Islet of Langerhans (tissue), 1 donor: ENCODE measurements around the gene ARFRP1.

Source experiments
- FAIRE-seq: peaks from one replicate; lab custom pipeline; 2011; peaks lifted over from hg19 to GRCh38; lab: Jason Lieb, UNC

ARFRP1 gene

DNA sequence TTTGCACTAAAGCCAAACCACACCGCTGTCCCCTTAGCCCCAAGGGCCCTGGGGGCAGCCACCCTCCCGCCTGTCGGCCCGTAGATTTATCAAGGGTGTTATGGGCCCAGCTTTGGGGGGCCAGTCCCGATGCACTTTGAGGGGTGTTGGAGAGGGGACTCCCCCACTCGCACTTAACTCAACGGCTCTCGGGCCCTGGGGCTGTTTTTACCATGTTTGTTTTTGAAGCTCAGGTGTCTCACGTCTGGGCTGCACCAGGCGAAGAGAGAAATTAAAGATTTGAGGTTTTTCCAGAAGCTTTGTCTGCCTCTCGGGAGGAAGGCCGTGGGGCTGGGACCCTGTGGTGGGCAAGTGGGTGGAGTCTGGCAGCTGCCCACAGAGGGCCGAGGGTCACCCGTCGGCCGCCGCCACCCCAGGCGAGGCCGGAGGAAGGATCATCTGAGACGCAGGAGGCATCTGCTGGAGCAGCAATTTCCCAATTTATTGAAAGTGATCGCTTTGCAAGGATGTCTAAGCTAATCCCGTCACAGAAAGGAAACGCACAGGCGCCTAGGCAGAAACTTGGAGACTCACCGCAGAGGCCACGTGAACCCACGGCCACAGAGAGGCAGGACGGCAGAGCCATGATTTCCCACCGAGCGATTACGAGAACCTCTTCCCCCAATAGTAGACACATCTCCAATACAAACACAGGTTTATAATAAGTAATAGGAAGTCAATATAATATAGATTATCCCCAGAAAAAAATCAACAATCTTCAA, 35.6 kb upstream of the ARFRP1 start:
- FAIRE-seq: no peak

DNA sequence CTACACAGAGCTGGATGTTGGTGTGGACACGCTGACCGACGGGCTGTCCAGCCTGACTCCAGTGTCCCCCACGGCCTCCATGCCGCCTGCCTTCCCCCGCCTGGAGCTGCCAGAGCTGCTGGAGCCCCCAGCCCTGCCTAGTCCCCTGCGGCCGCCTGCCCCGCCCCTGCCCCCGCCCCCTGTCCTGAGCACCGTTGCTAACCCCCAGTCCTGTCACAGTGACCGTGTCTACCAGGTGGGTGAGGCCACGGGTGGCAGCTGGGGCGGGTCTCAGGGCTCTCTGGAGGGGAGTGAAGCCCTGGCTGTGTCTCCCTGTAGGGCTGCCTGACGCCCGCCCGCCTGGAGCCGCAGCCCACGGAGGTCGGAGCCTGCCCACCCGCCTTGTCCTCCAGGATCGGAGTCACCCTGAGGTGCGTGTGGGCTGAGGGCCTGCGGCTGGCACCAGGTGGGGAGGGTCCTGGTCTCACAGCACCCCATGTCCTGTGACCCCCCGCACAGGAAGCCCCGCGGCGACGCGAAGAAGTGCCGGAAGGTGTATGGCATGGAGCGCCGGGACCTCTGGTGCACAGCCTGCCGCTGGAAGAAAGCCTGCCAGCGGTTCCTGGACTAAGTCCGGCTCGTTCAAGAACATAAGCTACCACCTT, 34.7 kb upstream of the ARFRP1 start:
- no peak for FAIRE-seq

DNA sequence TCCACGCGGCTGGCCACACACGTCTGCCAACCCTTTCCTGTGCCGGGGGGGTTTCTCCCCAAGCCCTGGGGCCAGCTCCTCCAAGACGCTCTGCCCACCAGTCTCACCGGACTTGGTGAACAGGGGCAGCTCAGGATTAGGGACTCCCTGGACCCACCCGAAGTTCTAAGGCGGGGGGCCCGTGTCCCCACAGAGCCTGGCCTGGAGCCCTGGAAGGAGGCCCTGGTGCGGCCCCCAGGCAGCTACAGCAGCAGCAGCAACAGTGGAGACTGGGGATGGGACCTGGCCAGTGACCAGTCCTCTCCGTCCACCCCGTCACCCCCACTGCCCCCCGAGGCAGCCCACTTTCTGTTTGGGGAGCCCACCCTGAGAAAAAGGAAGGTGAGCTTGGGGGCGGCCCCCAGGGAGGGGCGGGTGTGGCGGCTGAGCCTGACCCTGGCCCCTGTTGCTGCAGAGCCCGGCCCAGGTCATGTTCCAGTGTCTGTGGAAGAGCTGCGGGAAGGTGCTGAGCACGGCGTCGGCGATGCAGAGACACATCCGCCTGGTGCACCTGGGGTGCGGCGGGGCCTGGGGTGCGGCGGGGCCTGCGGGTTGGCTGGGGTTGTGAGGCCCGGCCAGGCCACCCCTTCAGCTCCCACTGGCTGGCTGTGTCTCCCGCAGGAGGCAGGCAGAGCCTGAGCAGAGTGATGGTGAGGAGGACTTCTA, 34.1 kb upstream of the ARFRP1 start:
- FAIRE-seq: no peak

DNA sequence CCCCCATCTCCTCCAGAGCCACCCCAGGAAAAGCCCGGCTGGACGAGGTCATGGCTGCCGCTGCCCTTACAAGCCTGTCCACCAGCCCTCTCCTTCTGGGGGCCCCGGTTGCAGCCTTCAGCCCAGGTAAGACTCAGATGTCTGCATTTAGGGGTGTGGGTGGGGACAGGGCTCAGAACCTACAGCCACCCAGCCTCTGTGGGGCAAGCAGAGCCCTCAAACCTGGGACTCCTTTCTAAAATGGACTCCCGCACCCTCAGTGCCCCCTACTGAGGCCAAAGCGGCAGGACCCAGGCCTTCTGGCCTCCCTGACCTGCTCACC, 33.5 kb upstream of the ARFRP1 start:
- no peak for FAIRE-seq

DNA sequence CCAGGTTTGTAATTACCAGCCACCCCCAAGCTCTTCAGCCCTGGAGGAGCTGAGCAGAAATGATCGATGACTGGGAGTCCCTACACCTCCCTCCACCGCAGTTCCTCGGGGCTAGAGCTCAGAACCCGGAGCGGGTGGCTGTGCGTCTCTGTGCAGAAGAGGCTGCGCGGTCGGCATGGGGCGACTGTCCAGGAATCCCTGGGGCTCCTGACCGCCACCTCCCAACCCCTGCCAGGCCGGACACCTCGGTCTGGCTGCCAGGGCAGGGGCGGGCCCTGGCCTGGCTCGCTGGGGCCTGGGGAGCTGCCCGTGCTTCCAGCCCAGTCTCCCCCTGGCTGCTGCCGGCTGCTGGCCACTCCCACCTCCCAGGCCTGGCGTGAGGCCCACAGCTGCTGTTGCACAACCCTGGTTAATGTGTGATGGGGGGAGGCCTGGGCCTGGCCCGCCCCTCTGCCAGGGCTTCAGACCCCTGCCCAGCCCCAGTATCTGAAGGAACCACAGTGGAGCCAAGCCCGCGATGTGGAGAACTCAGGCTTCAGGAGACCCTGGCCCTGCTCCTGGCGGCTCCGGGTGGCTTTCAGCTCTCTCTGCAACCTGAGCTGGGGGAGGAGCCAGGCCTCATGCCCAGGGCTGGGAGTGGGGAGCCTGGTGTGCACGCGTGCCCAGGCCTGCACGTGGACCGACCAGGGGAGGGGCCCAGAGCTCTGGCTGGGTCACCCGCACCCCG, 33.0 kb upstream of the ARFRP1 start:
- no peak for FAIRE-seq

DNA sequence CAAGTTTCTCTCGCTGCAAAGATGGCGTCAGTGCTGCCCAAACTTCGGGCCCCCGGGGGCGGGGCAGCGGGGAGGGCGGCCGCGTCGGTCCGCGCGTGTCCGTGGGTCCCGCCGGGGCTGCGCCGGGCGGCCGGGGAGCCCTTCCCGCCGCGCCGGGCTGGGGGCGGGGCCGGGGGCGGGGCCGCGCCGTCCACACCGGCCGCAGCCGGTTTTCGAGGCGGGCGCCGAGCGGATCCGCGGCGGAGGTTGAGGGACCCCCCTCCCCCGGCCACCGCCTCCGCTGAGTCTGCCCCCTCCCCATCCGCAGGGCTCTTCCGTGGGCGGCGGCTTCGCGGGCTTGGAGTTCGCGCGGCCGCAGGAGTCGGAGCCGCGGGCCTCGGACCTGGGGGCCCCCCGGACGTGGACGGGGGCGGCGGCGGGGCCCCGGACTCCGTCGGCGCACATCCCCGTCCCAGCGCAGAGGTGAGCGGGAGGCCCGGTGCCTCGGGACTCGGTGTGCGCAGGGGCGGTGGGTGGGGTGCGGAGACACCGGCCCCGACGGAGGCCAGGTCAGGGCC, 32.4 kb upstream of the ARFRP1 start:
- no peak for FAIRE-seq

DNA sequence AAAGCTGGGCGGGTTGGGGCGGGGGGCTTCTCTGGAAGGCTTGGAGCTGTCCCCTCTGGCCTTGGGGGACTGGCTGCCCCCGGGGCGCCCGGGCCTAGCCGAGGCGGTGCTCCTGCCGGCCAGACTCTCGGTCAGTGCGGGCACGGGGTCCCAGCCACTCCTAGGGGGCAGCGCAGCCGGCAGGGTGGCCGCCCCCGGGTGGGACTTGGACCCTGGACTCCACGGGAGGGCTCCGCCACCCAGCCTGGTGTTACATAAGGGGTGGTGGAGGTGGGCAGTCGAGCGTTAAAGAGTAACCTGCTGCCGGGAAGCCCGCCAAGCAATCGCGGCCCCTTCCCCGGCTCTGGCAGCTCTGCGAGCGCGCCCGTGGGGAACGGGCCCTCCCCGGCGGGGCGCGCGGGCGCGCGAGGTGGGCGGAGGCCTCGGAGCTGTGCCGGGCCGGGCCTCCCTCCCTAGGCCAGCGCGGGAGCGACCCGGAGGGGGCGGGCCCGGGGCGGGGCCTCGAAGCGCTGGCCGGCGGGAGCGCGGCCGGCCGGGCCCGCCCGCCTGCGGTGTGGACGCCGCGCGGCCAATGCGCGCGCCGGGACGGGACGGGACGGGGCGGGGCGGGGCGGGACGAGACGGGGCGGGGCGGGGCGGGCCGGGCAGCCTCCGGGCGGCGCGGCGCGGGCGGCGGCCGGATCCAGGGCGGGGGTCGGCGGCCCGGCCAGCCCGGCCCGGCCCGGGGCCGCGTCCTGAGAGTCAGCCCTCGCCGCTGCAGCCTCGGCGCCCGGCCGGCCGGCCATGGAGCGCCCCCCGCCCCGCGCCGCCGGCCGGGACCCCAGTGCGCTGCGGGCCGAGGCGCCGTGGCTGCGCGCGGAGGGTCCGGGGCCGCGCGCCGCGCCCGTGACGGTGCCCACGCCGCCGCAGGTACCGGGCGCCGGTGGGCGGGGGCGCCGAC, 31.6 kb upstream of the ARFRP1 start, which contains the start of gene SLC2A4RG:
Gene SLC2A4RG, plus strand, starts transcription at position 647 of the 940 bp plus-strand sequence. Its CDS starts 137 bp downstream, at position 784.
- FAIRE-seq: no peak

DNA sequence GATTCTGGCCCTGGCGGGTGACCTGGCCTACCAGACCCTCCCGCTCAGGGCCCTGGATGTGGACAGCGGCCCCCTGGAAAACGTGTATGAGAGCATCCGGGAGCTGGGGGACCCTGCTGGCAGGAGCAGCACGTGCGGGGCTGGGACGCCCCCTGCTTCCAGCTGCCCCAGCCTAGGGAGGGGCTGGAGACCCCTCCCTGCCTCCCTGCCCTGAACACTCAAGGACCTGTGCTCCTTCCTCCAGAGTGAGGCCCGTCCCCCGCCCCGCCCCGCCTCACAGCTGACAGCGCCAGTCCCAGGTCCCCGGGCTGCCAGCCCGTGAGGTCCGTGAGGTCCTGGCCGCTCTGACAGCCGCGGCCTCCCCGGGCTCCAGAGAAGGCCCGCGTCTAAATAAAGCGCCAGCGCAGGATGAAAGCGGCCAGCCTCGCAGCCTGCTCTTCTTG, 30.9 kb upstream of the ARFRP1 start:
- FAIRE-seq: no peak

DNA sequence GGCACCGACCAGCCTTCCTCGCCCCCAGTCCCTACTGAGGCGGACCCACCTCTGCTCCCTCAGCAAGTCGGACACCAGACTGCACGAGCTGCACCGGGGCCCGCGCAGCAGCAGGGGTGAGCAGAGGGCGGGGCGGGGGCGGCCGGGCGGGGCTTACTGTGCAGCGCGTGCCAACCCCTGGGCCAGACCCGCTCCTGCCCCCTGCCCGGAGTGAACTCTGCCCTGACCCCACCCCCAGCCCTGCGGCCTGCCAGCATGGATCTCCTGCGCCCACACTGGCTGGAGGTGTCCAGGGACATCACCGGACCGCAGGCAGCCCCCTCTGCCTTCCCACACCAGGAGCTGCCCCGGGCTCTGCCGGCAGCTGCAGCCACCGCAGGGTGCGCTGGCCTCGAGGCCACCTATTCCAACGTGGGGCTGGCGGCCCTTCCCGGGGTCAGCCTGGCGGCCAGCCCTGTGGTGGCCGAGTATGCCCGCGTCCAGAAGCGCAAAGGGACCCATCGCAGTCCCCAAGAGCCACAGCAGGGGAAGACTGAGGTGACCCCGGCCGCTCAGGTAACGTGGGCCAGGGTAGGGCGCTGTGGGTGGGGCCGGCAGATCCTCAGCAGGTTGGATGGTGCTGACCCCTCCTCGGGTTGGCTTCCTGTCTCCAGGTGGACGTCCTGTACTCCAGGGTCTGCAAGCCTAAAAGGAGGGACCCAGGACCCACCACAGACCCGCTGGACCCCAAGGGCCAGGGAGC, 30.3 kb upstream of the ARFRP1 start:
- no peak for FAIRE-seq

DNA sequence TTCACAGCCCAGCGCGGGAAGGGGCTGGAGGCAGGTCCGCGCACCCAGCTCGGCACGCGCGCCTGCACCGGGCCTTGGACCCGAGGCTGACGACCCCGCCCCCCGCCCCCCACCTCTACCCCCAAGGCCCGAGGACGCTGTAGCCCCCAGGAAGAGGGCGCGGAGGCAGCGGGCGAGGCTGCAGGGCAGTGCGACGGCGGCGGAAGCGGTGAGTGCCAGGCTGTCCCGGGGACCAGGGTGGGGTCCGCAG, 29.8 kb upstream of the ARFRP1 start:
- FAIRE-seq: no peak

DNA sequence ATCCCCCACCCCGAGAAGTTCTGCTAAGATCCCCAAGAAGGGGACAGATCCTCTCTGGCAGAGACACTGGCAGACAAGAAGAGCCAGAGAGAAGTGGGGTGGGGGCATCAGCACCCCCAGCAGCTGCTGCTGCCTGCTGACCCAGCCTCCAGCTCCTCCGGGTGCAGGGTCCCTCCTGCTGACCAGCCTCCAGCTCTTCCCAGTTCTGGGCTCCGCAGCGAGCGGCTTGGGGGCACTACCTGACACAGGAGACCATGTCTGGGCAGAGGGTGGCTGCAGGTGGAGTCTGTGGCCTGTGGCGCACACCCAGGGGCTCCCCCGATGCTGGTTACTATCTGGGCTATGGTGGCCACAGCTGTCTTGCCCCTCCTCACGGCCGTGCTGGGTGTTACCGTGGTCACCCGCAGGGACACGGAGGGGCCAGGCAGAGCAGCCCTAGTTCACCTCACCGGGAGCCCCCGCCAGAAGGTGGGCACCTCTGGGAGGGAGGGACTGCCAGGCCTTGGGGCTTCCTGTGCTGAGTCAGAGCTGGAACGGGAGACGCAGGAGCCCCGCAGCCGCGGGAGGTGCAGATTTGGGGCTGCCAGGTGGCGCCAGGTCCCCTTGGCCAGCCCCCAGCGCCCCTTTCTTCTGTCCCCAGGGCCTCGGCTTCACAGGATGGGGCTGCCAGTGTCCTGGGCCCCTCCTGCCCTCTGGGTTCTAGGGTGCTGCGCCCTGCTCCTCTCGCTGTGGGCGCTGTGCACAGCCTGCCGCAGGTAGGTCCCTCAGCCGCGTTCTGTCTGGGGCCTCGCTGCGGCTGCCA, 29.3 kb upstream of the ARFRP1 start:
- FAIRE-seq: no peak

DNA sequence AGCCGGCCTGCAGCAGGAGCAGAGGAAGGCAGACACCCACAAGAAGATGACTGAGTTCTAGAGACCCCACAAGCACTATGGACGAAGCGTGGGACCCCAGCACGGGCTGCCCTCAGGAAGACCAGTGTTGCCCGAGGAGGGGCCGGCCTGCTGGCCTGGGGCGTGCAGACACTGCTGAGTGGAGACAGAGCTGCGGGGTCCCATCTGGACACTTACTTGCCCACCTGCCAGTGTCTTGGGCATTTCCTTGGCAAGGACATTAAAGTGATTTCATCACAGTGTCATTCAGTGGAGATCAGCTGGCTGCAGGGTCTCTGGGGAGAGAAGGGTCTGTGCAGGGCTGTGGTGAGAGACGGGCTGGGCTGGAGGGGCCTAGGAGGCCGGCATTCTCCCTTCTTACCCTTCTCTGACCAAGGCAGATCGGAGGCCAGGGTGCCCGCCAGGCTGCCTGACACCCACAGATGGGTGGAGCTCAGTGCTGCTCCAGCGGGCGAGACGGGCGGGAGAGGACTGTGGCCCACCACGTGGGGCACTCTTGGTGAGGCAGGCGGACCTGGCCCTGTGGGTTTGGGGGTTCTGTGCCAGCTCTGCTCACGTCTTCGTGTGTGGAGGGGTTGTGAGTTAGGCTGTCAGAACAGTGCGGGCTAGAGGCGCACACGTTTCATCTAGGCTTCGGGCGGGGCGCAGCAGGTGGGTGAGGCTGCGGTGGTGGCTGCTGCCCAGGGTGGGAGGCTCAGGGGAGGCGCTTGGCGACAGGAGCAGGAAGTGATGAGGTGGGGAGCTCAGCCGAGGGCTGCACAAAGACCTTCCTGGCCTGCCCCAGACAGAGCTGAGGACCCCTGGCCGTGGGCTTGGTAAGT, 28.3 kb upstream of the ARFRP1 start, which contains the start of gene LIME1:
Gene LIME1, plus strand, starts transcription at position 806 of the 860 bp plus-strand sequence. CDS start 886 bp downstream, outside the sequence.
- no peak for FAIRE-seq

DNA sequence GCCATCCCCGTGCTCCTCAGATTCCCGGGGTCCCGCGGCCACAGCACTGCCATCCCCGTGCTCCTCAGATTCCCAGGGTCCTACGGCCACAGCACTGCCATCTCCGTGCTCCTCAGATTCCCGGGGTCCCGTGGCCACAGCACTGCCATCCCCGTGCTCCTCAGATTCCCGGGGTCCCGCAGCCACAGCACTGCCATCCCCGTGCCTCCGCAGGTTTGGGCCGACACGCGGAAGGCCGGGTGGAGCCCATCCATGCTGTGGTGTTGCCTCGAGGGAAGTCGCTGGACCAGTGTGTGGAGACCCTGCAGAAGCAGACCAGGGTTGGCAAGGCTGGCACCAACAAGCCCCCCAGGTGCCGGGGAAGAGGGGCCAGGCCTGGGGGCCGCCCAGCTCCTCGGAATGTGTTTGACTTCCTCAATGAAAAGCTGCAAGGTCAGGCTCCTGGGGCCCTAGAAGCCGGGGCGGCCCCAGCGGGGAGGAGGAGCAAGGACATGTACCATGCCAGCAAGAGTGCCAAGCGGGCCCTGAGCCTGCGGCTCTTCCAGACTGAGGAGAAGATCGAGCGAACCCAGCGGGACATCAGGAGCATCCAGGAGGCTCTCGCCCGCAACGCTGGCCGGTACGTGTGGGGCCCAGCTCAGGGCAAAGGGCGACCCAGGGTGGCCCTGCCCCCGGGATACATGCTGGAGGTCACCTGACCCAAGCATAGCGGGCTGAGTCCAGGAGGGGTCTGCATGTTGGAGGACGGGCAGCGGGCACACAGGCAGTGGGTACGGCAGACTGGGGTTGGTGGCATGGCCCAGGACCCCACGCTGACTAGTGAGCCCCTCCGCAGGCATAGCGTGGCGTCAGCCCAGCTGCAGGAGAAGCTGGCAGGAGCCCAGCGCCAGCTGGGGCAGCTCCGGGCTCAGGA, 27.4 kb upstream of the ARFRP1 start:
- no peak for FAIRE-seq

DNA sequence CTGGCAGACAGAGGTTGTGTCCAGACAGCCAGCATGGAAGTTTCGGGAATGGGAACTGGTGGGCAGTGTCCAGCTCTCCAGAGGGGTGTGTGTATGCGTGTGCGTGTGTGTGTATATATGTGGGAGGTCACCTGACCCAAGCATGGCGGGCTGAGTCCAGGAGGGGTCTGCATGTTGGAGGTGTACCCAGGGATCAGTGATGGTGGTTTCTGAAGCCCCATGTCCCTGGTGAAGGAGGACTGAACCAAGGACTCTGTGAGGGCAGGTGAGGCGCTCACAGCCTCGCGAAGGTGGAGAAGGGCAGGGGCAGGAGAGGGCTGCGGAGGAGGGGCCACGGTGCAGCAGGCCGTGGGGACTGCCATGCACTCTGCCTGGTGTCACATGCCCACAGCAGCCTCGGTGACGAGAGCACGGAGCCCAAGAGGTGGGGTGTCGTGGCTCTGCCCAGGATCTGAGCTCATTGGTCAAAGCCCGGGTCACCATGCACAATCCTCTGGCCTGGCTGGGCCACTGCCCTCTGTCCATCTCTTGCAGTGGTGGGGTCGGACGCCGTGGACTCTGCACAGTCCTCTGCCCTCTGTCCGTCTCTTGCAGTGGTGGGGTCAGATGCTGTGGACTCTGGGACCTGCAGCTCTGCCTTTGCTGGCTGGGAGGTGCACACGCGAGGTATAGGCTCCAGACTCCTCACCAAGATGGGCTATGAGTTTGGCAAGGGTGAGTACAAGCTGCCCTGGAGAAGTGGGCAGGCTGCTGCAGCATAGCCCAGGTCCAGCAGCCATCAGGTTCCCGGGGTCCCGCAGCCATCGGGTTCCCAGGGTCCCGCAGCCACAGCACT, 26.6 kb upstream of the ARFRP1 start:
- no peak for FAIRE-seq

DNA sequence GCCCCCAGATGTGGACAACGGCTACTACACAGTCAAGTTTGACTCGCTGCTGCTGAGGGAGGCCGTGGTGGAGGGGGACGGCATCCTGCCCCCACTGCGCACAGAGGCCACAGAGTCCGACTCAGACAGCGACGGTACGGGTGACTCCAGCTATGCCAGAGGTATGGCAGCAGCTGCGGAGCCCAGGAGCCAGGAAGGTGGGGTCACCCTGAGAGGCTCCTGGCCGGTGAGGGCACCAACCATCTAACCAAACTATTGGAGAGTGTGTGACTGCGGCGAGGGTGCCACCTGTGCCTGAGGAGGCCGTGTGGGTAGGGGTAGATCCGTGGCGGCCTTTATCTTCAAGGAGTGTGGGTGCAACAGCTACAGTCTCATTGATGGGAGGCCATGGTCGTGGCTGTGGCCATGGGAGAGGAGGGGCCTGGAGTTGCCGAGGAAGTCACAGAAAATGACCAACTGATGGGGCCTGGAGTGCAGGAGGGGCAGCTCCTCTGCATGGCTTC, 25.9 kb upstream of the ARFRP1 start:
- no peak for FAIRE-seq

DNA sequence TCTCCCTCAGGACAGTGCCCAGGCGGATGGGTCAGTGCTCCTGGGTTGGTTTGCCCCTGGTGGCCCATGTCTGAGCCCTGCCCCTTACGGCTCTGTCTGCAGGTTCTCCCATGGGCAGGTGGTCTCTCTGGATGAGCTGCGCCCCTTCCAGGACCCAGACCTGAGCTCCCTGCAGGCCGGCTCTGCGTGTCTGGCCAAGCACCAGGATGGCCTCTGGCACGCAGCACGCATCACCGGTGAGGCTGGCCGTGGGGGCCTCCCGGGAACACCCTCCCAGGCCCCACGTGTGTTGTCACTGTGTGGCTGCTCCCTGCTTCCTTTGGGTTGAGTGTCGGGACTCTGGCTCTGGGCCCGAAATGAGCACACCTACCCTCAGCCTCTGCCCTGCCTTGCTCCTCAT, 25.3 kb upstream of the ARFRP1 start:
- no peak for FAIRE-seq
